ENCODE results near the gene ELFN2. TPM values are rescaled to one million over a fixed set of nuclear protein-coding genes. Genes with fewer than 3 reads are reported as not detected.
A peak's percentile ranks its signal among the peaks of the same experiment; 100 is the strongest.

The ELFN2 gene
- polyA plus RNA-seq, 12 donors = 0.74 to 2.5 (median 0.98) TPM; not detected in 1

DNA sequence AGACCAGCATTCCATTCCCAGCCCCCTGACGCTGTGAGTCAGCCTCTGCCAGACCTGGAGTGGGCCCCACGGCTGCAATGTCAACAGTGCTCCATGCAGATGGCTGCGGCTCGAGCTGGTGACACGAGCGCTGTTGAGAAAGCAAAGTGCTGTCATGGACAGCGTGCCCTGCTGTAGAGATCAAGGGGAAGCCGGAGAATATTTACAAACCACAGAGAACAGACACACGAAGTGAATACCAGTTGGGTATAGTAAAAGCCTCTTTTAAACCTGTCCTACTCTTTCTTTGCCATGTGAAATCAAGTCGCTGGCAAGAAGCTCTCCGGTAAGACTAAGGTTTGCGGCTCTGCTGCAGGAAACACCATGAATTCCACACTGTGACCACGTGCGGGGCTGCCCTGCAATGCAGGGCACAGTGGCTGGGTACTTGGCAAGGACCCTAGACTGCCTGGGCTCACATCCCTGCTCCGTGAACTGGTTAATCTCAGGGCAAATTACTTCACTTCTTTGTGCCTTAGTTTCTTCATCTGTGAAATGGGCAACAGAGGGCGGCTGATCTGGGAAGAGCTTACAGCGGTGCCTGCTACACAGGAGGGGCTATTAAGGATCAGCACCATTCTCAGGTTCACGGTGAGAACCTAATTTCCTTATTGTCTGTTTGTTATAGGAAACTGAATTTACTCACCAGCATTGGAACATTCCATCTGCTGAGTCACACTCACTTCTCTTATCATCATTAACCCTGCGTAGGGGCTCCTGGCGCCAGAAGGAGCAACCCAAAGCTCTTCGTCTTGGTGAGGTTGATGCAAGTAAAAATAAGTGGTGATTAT lies 27.8 kb upstream of the ELFN2 start:
- DNase-seq = no peak

GRCh38 chr22:37453696-37454095 lies 26.4 kb upstream of the ELFN2 start:
- no peak for DNase-seq

DNA sequence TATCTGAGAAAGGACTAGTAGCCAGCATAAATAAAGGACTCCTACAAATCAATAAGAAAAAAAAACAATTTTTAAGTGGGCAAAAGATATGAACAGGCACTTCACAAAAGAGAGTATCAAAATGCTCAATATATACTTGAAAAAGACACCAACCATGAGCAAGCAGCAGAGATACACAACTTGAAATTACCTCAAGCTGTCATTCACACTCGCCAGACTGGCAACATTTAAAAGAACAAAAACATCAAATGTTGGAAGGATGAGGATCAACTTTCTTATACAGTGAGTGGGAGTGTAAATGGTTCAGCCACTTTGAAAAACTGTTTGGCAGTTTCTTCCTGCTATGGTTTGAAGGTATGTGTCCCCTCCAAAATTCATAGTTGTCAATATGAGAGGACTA lies 23.9 kb upstream of the ELFN2 start:
- no peak for DNase-seq

DNA sequence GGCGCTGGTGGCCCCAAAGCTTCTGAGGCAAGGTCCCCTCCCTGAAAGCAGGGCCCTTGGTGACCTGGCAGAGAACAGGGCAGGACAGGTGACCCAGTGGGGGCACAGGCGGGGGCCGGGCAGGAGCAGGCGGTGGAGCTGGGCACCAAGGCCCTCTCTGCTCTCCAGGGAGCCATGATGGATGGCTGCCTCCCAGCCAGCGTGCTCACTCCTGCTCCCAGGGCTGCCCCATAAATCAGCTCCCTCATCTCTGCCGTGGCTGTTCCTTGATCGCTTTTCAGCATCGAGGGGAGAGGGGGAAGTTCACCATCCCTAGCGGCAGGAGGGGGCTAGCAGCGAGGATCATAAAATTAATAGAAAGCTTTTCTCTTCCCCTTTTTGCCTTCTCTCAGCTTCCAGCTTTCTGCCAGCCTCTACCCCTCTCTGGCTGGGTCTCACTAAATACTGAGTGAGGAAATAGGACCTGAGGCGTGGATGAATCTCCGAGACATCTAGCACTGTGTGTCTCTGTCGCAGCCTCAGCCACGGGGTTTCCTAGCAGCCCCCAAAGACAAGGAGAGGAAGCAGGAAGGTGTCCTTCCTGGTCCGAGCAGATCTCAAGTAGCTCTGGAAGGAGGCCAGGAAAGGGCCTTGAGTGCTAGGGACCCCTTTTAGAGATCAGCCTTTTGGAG lies 22.2 kb upstream of the ELFN2 start:
- no peak for DNase-seq

- DNase-seq = no peak
Observed at GRCh38 chr22:37448516-37449127, 21.3 kb upstream of the ELFN2 start.

DNA sequence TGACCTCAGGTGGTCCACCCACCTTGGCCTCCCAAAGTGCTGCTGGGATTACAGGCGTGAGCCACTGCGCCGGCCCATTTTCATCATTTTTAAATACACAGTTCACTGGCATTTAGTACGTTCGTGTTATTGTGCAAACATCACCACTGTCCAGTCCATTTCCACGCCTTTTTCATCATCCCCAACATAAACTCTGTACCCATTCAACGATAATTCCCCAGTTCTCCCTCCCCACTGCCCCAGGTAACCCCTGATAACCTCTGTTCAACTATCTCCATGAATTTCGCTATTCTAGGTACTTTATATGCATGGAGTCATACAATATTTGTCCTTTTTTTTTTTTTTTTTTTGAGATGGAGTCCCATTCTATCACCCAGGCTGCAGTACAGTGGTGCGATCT lies 18.2 kb upstream of the ELFN2 start:
- no peak for DNase-seq

DNA sequence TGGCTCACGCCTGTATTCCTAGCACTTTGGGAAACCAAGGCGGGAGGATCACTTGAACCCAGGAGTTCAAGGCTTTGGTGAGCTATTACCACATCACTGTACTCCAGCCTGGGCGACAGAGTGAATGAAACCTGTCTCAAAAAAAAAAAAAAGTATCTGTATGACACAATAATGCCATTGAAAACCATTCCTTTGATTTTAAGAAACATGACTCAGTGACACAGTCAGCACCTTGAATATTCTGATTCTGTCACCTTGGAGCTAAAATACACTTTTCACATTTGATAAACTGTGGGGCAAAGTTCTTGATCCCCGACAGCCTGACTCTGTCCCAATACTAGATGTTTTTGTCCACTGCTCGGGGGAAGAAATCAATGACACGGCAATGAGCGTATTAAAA lies 16.7 kb upstream of the ELFN2 start:
- DNase-seq = no peak

GRCh38 chr22:37443086-37443485 lies 15.8 kb upstream of the ELFN2 start:
- no peak for DNase-seq

DNA sequence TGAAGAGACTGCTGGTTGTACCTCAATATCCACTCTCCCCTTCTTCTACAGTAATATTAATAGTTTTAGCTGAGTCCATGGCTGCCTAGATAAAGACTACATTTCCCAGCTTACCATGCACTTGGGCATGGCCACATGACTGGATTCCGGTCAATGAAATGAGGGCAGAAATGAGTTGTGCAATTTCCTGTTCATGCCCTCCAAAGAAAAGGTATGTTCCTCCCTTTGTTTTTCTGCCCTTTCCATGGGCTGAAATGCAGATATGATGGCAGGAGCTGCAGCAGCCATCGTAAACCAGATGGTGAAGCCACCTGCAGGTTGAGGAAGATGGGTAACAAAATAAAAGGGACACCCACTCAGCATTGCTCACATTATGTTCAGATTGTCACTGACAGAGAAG lies 15.3 kb upstream of the ELFN2 start:
- DNase-seq = no peak

GRCh38 chr22:37442135-37442534 lies 14.9 kb upstream of the ELFN2 start:
- DNase-seq = no peak

GRCh38 chr22:37440875-37441274 lies 13.6 kb upstream of the ELFN2 start:
- no peak for DNase-seq

DNA sequence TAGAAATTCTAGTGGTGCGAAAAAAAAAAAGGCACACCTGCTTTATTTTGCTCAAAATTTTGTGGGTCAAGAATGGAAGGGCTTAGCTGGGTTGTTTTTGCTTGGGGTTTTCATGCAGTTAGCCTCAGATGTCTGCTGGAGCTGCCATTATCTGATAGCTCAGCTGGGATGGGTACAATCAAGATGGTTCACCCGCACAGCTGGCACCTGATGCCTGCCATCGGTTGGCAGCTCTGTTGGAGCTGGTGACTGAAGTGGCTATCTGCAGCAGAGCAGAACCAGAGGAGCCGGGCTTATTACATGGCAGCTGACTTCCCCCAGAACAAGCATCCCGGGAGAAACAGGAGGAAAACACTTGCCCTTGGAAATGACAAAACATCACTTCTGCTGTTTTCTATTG lies 12.1 kb upstream of the ELFN2 start:
- DNase-seq = no peak

DNA sequence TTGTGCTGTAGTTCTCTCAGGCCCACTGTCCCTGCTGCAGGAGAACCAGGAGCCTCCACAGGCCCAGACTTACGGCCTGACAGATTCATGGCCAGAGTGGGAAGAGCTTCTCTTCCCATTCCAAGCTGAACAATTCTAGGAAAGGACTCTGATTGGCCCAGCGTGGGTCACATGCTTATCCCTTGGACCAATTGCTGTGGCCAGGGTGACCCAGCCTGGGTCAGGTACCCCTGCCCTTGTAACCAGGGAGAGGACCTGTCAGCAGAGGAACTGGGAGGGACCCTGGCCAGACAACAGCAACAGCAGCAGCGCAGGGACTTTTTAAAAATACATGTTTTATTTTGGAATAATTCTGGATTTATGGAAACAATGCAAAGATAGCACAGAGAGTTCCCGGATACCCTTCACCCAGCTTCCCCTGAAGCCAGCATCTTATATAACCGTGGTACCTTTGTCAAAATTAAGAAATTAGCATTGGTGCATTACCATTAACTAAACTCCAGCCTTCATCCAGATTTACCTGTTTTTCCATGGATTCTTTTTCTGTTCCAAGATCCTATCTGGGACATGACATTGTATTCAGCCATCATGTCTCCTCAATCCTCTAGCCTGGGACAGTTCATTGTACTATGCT lies 8.8 kb upstream of the ELFN2 start:
- DNase-seq = no peak

DNA sequence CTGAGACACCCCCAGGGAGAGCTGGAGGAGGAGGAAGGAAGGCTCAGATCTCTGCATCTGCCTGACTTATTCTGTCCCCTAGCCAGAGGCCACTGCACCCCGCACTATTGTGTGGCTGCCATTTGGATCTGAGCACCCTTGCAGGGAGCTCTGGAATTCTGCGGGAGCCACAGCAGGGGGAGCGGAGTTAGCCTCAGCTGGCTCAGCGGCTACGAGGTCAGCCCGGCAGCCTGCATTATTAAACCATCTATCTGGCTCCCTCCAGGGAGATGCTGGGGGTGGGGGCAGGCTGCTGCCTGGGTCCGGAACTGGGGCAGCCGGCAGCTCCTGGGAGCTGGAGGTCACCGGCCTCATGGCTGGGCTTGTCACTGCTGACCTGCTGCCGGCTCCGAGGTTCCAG lies 6.5 kb upstream of the ELFN2 start:
- DNase-seq = no peak

- DNase-seq = no peak
Observed at GRCh38 chr22:37432708-37433054, 5.4 kb upstream of the ELFN2 start.

DNA sequence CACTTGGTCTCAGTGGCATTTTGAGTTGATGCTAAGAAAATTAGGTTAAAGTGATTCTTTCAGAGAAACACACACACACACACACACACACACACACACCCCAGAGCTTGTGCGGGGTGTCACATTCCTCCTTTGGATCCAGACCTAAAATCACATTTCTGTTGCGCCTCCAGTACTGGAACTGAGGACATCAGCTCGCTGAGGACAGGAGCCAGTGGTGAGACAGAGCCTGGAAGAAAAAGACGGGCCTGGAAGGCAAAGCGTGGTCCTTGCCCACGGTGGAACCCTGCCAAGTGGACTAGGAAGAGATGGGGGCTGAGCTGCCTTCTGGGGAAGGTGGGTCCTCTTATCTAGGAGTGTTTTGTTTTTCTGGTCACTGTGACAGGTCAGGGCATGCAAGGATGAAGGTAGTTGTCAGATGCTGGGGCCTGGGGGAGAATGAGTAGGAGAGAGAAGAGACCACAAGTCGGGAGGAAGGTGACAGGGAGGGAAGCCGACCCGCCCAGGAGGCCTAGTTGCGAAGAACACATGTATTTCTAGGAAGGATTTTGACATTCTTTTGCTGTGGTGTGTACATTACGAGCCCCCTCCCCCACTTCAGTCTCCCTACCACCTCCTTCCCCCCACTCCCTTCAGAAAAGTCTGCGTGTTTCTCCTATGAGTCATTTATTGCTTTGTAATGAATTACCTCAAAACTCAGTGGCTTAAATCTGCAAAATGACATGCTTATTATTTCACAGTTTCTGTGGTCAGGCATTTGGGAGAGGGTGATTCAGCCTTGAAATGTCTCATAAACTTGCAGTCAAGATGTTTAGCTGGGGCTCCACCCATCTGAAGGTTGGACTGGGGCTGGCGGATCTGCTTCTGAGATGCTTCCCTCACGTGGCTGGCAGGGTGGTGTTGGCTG lies 4.8 kb upstream of the ELFN2 start:
- no peak for DNase-seq

DNA sequence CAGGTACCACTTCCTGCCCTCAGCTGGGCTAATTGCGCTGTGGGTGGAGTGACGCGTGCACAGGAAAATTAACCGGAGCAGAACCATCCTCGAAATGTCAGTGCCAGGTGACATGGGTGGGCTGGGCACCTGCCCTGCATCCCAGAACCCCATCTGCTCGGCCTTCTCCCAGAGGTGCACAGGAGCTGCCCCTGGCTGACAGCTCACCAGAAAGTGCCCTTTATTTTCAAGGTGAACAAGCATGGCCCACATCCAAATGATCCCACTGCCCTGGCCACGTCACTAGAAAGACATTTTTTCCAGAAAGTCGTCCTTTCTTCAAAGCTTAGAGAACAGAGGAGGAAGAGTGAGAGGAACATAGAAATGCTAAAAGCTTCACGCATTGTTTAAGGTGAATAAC lies 4.1 kb upstream of the ELFN2 start:
- DNase-seq = no peak

DNA sequence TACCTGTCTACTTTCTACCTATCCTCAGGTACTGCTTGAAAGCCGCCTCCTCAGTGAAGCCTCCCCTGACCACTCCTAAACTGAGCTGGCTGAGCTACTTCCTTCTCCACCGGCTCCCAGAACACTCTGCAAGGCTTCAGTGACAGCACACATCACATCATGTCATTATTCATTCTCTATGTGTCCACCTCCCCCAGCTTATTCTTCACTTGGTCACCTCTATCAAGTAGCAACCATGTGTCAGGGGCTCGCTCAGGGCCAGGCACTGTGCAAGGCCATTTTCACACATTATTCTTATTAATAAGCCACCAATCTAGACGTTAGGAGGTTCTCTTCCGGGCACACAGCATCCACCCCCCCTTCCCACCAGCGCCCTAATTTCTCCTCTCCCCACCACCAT lies 3.7 kb upstream of the ELFN2 start:
- DNase-seq = no peak

DNA sequence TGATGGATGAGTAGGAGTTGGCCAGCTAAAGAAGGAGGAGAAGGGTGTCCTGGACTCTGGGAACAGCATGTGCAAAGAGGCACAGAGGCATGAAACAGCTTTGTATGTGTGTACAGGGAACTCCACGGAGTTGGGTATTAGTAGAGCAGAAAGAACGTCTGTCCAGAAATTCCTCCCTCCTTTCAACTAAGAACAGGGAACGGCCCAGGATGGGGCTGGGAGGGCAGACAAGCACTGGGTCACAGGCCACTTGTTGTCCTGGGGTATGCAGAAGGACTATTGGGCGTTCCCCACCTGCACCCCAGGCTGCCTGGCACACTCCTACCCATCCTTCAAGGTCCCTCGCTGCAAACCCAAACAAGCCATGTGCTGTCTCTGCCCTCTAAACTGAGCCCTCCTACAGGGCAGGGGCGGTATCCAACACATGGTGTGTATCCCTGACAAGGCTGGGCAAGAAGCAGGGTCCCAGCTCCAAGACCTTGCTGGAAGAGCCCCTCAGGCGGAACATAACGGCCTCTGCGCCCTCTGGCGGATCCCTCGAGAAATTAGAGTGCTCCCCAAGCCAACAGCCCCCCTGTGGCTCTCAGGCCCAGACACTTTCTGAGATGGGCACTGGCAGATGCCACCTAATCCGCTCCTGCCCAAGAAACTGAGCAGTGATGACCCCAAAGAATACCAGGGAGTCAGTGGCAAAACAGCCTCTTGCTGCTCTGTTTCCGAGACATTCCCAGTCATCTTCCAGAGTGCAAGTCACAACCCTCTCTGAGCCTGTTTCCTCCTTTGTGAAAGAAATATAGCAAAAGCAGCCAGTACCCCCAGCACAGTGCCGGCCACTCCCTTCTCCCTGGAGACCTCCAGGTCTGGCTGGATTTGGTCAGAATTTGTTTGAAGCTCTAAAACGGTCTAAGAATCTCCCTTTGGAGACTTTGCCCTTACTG lies 1.6 kb upstream of the ELFN2 start:
- DNase-seq = peak; percentile 58
